H1 (cell line): ENCODE results near the gene BEST2.

Experiments used
- ATF3 ChIP-seq: IDR thresholded peaks from 2 replicates; pipeline ENCODE4 v1.6.1; 2011; ENCODE audit warnings: low read depth, mild to moderate bottlenecking, low read length; ENCODE audit not compliant: insufficient read depth
- CTCF ChIP-seq, 3 experiments: IDR thresholded peaks; 1 replicate in 2 of 3; 2 replicates in 1 of 3; pipeline versions ENCODE4 v1.5.1 to v1.6.1; 2011; ENCODE audit warnings: low read length in 3 of 3, mild to moderate bottlenecking in 3 of 3, inconsistent platforms in 2 of 3, low read depth in 1 of 3, moderate library complexity in 1 of 3; ENCODE audit not compliant: insufficient read depth in 1 of 3; ENCODE audit errors: control extremely low read depth in 1 of 3
- EZH2 ChIP-seq: fragments of 200-600 bp; sonication (generic); IDR thresholded peaks from 2 replicates; pipeline ENCODE4 v1.7.1; 2012; ENCODE audit warnings: low read depth, mild to moderate bottlenecking, moderate library complexity, low read length, inconsistent platforms; ENCODE audit not compliant: severe bottlenecking
- JUN ChIP-seq: IDR thresholded peaks from 2 replicates; pipeline ENCODE4 v1.6.1; 2011; ENCODE audit warnings: low read depth, mild to moderate bottlenecking, improper control_type of control experiment, low read length
- NRF1 ChIP-seq: IDR thresholded peaks from 2 replicates; pipeline ENCODE4 v1.6.1; 2011; ENCODE audit warnings: mild to moderate bottlenecking, low read depth, low read length, improper control_type of control experiment
- POLR2AphosphoS5 ChIP-seq: IDR thresholded peaks from 2 replicates; pipeline ENCODE4 v1.6.1; 2011; ENCODE audit warnings: low read depth, low read length

GRCh38 chr19:12786141-12786870 lies 34.7 kb downstream of the BEST2 start:
- TF ChIP-seq POLR2AphosphoS5 (no peak), NRF1 (no peak), ATF3 (no peak), JUN (no peak), CTCF (IDR thresholded peaks at IDR 0.05; ENCODE audit: control extremely low read depth in 1 of 3, insufficient read depth in 1 of 3, low read depth in 1 of 3, low read length in 3 of 3) (no peak), EZH2 (no peak)
